Measurements from ENCODE around the gene SLC6A11. TPM values are rescaled to one million over a fixed set of nuclear protein-coding genes. Genes with fewer than 3 reads are reported as not detected.

The SLC6A11 gene
- polyA plus RNA-seq, 2 of the 4 experiments (the other 2 are of a cell fraction), result 0.03 TPM

DNA sequence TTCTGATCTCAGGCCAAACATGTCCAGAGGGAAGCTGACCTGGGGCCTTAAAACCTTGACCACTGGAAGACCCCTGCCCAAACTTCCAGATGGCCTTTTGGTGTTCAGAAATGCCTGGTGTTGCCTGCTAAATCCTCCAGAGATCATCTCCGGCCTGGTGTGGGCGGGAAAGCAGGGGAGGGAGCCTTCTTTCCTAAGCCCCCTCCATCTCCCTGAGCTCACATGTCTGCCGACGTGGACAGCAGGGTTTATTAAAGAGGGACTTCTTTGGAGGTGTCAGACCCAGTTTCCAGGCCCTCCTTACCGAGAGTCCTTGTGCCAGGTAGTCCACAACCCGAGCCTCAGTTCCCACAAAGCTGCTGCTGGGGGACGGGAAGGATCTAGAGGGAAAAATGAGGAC is 120.7 kb downstream of the SLC6A11 start:
- no peak for TF ChIP-seq MAZ (IDR thresholded peaks at IDR 0.05; ENCODE audit: borderline replicate concordance, low read depth, low read length)
- no peak for TF ChIP-seq HOXB5 (CRISPR knock-in tag; IDR thresholded peaks at IDR 0.05)
- no peak for TF ChIP-seq HEYL (CRISPR knock-in tag; IDR thresholded peaks at IDR 0.05)
- no peak for TF ChIP-seq RFX5 (IDR thresholded peaks at IDR 0.05)
- TF ChIP-seq RAD21 (conservative IDR thresholded peaks at IDR 0.05 in 1 of 2, IDR thresholded peaks at IDR 0.05 in 1 of 2), result no peak
- TF ChIP-seq POLR2AphosphoS2 (conservative IDR thresholded peaks at IDR 0.05; ENCODE audit: low read length), result no peak
- no peak for TF ChIP-seq FOXS1 (CRISPR knock-in tag; IDR thresholded peaks at IDR 0.05)
- TF ChIP-seq, protein P1, sequence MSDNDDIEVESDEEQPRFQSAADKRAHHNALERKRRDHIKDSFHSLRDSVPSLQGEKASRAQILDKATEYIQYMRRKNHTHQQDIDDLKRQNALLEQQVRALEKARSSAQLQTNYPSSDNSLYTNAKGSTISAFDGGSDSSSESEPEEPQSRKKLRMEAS (IDR thresholded peaks at IDR 0.05), result no peak
- TF ChIP-seq KDM1A (IDR thresholded peaks at IDR 0.05; ENCODE audit: low read depth), result no peak
- no peak for TF ChIP-seq CBX8 (IDR thresholded peaks at IDR 0.05)
- TF ChIP-seq CHD4 (IDR thresholded peaks at IDR 0.05; ENCODE audit: borderline replicate concordance), result no peak
- TF ChIP-seq ZFP36 (IDR thresholded peaks at IDR 0.05; ENCODE audit: borderline replicate concordance, partially characterized antibody), result no peak
- TF ChIP-seq, protein P2, sequence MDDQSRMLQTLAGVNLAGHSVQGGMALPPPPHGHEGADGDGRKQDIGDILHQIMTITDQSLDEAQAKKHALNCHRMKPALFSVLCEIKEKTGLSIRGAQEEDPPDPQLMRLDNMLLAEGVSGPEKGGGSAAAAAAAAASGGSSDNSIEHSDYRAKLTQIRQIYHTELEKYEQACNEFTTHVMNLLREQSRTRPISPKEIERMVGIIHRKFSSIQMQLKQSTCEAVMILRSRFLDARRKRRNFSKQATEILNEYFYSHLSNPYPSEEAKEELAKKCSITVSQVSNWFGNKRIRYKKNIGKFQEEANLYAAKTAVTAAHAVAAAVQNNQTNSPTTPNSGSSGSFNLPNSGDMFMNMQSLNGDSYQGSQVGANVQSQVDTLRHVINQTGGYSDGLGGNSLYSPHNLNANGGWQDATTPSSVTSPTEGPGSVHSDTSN (IDR thresholded peaks at IDR 0.05), result no peak
- no peak for TF ChIP-seq HOXA7 (CRISPR knock-in tag; IDR thresholded peaks at IDR 0.05)
- no peak for TF ChIP-seq SREBF2 (IDR thresholded peaks at IDR 0.05)
- TF ChIP-seq, protein P3, sequence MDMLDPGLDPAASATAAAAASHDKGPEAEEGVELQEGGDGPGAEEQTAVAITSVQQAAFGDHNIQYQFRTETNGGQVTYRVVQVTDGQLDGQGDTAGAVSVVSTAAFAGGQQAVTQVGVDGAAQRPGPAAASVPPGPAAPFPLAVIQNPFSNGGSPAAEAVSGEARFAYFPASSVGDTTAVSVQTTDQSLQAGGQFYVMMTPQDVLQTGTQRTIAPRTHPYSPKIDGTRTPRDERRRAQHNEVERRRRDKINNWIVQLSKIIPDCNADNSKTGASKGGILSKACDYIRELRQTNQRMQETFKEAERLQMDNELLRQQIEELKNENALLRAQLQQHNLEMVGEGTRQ (IDR thresholded peaks at IDR 0.05), result no peak
- TF ChIP-seq POLR2A (IDR thresholded peaks at IDR 0.05; ENCODE audit: low read length), result no peak
- TF ChIP-seq, protein P4, sequence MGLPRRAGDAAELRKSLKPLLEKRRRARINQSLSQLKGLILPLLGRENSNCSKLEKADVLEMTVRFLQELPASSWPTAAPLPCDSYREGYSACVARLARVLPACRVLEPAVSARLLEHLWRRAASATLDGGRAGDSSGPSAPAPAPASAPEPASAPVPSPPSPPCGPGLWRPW (IDR thresholded peaks at IDR 0.05), result no peak
- TF ChIP-seq JUN (IDR thresholded peaks at IDR 0.05), result no peak
- TF ChIP-seq, protein P5, sequence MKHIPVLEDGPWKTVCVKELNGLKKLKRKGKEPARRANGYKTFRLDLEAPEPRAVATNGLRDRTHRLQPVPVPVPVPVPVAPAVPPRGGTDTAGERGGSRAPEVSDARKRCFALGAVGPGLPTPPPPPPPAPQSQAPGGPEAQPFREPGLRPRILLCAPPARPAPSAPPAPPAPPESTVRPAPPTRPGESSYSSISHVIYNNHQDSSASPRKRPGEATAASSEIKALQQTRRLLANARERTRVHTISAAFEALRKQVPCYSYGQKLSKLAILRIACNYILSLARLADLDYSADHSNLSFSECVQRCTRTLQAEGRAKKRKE (CRISPR knock-in tag; IDR thresholded peaks at IDR 0.05; ENCODE audit: low read depth), result no peak
- Histone ChIP-seq H3K4me3 (no peak overlapping the region), H3K4me1 (peaks cover 7% of the 10 kb centered on the region; the same call in 2 of the 3 replicates), H3K27ac (no peak overlapping the region), H3K4me2 (no peak overlapping the region), H3K9me3 (no peaks in the 10 kb centered on the region)
- ChIA-PET CTCF (interaction anchor here (1.0 to 2.0 kb wide), 4 partner anchors 9 to 123 kb away, joined by 3 to 12 read pairs (median 5); no protein-coding TSS in a partner anchor), POLR2A (no interaction called here)
- FAIRE-seq (no peak), DNase-seq (ENCODE audit: low read depth in 1 of 2, low spot score in 1 of 2) (no peak), ATAC-seq (no peak)
- WGBS (ENCODE audit: missing lambda C conversion rate), result 48% methylated on average over 7 of the region's 7 CpGs

DNA sequence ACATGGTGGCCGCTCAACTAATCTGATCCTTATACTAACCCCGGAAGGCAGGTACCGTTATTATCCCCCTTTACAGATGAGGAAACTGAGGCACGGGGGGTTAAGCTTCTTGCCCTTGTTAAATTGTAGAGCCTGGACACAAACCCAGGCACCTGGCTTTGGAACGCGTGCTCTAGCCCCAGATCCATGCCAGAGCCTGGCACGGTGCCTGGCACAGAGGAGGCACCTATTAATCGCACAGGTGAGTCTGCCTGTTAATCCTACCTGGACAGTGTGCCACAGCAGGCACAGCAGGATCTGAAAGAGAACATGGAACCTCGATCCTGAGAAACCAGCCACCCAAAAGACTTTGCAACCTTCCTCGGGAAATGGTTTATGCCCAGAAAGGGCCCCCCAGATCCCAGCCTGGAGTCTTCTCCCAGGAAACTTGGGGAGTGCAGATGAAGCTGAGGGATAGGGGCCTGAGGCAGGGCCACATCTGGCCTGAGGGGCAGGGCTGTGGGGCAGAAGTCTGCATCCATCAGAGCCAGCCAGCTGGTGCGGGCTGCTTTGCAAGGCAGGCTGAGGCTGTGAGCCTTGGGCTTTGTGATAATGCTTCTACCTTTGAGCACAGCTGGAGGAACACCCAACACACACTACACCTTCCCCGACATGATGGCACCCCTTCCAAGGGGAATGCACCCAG is 121.3 kb downstream of the SLC6A11 start:
- no peak overlapping the region for H3K27ac ChIP-seq
- DNase-seq (ENCODE audit: low read depth in 1 of 2, low spot score in 1 of 2), result no peak
- no peak overlapping the region for H3K4me2 ChIP-seq
- POLR2A ChIA-PET, result no interaction called here
- no peak overlapping the region for H3K4me3 ChIP-seq
- ATAC-seq, result no peak
- TF ChIP-seq RNF2 (IDR thresholded peaks at IDR 0.05; ENCODE audit: borderline replicate concordance, low read depth), result no peak
- no peak for TF ChIP-seq SREBF2 (IDR thresholded peaks at IDR 0.05)
- WGBS (ENCODE audit: missing lambda C conversion rate), result 51% methylated on average over 11 of the region's 12 CpGs
- H3K4me1 ChIP-seq, result peaks cover 7% of the 10 kb centered on the region; the same call in 2 of the 3 replicates
- FAIRE-seq, result no peak
- peaks cover 3% of the 10 kb centered on the region; the same call in 1 of the 3 replicates for H3K9me3 ChIP-seq
- CTCF ChIA-PET, result interaction anchor here (1.0 to 2.0 kb wide), 6 partner anchors 8 to 123 kb away, joined by 3 to 12 read pairs (median 5); no protein-coding TSS in a partner anchor
